Spinal cord (tissue), 10 donors: ENCODE results near the gene TMEM39B. TPM values are rescaled to one million over a fixed set of nuclear protein-coding genes. Genes with fewer than 3 reads are reported as not detected.
"Not testable (repeated sequence)": the region's sequence is repeated elsewhere in the genome, so short reads cannot be mapped to it uniquely, and the experiment has no call there.

Experiments used
- DNase-seq, 6 donors: peaks; one replicate each; pipeline versions ENCODE4 v3.0.0 to v3.0.0-alpha.2; 2013 to 2015; ENCODE audit warnings: low spot score in 6 of 6, low read depth in 4 of 6
- H3K27ac ChIP-seq: one replicate; pipeline ENCODE4 v1.5.1; 2013; ENCODE audit warnings: low read depth, low read length, control low read depth
- H3K27me3 ChIP-seq: one replicate; pipeline ENCODE4 v1.6.1; 2013; ENCODE audit warnings: low read length; ENCODE audit not compliant: control insufficient read depth, insufficient read depth
- H3K36me3 ChIP-seq: one replicate; pipeline ENCODE4 v1.6.1; 2013; ENCODE audit warnings: low read length; ENCODE audit not compliant: control insufficient read depth, insufficient read depth
- H3K4me1 ChIP-seq: one replicate; pipeline ENCODE4 v1.6.1; 2013; ENCODE audit warnings: low read length; ENCODE audit not compliant: control insufficient read depth, insufficient read depth
- H3K4me3 ChIP-seq: one replicate; pipeline ENCODE4 v1.5.1; 2013; ENCODE audit warnings: low read depth, low read length, control low read depth
- H3K9me3 ChIP-seq: one replicate; pipeline ENCODE4 v1.6.1; 2013; ENCODE audit warnings: low read length; ENCODE audit not compliant: control insufficient read depth, insufficient read depth
- WGBS: methylation state at CpG from one replicate; pipeline ENCODE4 v1.1.5; 2013; ENCODE audit warnings: missing lambda C conversion rate; ENCODE audit not compliant: insufficient coverage; 5-methylcytosine and 5-hydroxymethylcytosine counted together
- polyA plus RNA-seq, 2 donors: library from polyadenylated mRNA; unstranded; fragments of 120-200 nt; gene quantifications; one replicate each; pipeline ENCODE4 v1.2.1, GENCODE V29; 2013; ENCODE audit not compliant: insufficient read length in 2 of 2
- total RNA-seq, 2 donors: library from RNA; depleted of rRNA in 1 of 2; stranded (reverse); fragments of 120-200 nt in 1 of 2; fragments of >200 nt in 1 of 2; gene quantifications; one replicate each; pipeline versions ENCODE4 v1.2.3 to v1.2.4, GENCODE V29; 2013 to 2014
- donor health status: healthy.

TMEM39B gene
- total and polyA plus RNA-seq, 4 donors: 2.9 to 22.2 (median 12.6) TPM

DNA sequence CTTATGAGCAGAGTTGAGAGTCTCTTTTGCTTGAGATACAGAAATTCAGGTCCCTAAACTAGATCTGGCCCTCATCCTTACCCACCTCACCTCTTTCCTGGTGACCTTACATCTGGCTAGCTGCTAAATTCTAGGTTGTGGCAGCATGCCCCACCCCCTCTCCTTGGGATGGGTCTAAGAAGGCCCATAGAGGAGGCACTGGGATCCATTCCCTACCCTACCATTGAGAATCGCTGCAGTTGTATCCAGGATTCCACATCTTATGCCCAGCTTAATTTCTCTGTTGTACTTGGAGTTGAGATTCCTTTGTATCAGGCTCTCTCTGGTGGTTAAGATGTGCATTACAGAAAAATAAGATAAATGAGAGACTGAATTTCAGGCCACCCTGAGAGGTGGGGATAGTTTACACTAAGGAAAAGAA, 9.5 kb upstream of the TMEM39B start:
- Histone ChIP-seq H3K4me3 (no peak overlapping the region), H3K36me3 (peaks cover 22% of the 10 kb centered on the region), H3K27me3 (no peaks in the 10 kb centered on the region), H3K9me3 (no peaks in the 10 kb centered on the region), H3K27ac (peak overlapping the region; percentile 84), H3K4me1 (peaks cover 19% of the 10 kb centered on the region)
- no CpG with 5 or more reads among the region's 1 CpG for WGBS
- peak; percentile 58 to 96 (median 64) for DNase-seq

DNA sequence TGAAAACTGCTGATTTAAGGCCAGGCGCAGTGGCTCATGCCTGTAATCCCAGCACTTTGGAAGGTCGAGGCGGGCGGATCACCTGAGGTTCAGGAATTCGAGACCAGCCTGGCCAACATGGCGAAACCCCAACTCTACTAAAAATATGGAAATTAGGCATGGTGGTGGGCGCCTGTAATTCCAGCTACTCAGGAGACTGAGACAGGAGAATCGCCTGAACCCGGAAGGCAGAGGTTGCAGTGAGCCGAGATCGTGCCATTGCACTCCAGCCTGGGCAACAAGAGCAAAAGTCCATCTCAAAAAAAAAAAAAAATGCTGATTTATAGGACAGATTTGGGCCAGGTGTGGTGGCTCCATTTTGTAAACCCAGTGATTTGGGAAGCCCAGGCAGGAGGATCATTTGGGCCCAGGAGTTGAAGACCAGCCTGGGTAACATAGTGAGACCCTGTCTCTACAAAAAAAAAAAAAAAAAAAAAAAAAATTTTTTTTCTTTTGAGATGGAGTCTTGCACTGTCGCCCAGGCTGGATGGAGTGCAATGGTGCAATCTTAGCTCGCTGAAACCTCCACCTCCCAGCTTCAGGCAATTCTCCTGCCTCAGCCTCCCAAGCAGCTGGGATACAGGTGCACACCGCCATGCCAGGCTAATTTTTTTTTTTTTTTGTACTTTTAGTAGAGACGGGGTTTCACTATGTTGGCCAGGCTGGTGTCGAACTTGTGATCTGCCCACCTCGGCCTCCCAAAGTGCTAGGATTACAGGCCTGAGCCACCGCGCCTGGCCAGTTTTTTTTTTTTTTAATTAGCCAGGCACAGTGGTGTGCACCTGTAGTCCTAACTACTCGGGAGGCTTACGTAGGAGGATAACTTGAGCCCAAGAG, 6.9 kb upstream of the TMEM39B start:
- not testable (repeated sequence) for H3K27ac ChIP-seq, H3K27me3 ChIP-seq, H3K9me3 ChIP-seq, H3K36me3 ChIP-seq, DNase-seq, H3K4me3 ChIP-seq
- peaks cover 19% of the 10 kb centered on the region for H3K4me1 ChIP-seq
- 83% methylated on average over 8 of the region's 21 CpGs for WGBS

DNA sequence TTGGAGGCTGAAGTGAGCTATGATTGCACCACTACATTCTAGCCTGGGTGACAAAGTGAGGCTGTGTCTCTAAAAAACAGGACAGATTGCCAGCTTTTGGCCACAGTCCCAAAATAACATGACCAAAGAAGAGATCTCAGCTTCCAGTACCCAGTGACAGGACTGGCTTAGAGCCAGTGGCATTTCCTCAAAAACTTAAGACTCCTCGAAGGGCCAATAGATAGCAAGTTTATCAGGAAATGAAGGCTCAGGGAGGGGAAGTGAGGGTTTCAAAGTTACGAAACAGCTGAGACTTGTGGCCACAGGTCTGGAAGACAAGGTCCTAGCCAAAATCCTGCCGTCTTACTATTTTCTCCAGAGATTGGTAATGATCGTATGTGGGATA, 6.3 kb upstream of the TMEM39B start:
- Histone ChIP-seq H3K36me3 (peaks cover 6% of the 10 kb centered on the region), H3K9me3 (no peaks in the 10 kb centered on the region), H3K27ac (no peak overlapping the region), H3K27me3 (no peaks in the 10 kb centered on the region), H3K4me3 (no peak overlapping the region), H3K4me1 (peaks cover 19% of the 10 kb centered on the region)
- peak in 3 of 6 donors; percentile 10 to 78 (median 42) for DNase-seq
- WGBS: 10% methylated on average over 2 of the region's 4 CpGs

DNA sequence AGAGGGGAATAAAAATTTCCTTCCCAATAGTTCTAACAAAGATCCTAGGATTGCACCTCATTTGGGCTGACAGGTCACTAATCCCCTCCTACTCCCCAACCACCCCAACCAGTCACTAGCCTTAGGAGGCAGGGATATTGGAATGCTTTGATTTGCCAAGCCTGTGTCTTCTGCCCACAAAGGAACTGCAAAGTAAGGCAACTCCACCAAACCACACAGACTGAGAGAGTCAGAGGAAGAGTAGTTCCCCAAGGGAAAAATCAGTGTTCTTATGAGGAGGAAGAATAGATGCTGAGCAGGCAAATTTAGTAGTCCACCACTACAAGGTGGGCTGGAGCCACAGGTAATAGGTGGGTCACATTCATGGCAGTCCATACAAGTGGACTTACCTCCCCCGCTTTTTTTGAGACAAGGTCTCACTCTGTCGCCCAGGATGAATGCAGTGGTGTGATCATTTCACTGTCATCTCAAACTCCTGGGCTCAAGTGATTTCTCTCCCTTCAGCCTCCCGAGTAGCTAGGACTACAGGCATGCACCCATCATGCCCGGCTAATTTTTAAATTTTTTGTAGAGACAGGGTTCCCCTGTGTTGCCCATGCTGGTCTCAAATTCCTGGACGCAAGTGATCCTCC, 3.7 kb upstream of the TMEM39B start:
- Histone ChIP-seq H3K36me3 (no peaks in the 10 kb centered on the region), H3K27me3 (no peaks in the 10 kb centered on the region), H3K9me3 (no peaks in the 10 kb centered on the region), H3K4me1 (peaks cover 19% of the 10 kb centered on the region), H3K27ac (no peak overlapping the region), H3K4me3 (no peak overlapping the region)
- WGBS: 70% methylated on average over 2 of the region's 5 CpGs
- DNase-seq: no peak

DNA sequence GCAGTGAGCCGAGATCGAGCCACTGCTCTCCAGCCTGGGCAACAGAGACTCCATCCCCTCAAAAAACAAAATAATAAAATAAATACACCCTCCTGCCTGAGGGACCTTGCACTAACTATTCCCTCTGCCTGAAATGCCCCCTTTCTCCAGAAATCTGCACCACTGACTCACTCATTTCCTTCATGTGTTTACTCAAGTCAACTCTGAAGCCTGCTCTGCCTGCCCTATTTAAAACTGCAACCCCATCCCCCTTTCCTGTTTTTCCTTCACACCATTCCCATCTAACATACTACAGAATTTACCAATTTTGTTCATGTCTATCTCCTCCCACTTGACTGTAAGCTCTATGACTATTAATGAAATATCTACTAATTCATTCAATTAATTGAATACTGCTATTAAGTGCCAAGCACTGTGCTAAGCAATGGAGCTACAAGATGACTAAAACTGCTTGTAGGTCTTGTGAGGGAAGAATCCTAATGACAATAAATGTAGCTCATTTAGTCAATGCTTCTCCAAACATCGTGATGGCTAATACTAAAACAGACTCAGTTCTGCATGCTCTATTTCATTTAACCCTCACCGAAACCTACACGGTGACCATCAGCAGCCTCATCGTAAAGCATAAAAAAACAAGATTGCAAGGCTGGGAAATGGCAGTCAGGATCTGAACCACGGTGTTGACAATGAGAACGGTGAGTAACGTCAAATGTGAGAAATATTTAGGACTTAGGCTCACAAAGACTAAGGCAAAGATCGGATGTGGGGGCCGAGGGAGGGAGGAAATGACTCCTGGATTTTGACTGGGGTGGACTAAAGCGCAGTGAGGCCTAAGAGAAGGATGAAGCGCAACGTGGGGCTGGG, 749 bp upstream of the TMEM39B start:
- Histone ChIP-seq H3K36me3 (peaks cover 20% of the 10 kb centered on the region), H3K27ac (peak overlapping the region; percentile 99), H3K9me3 (no peaks in the 10 kb centered on the region), H3K4me1 (peaks cover 22% of the 10 kb centered on the region), H3K4me3 (peak overlapping the region; percentile 68), H3K27me3 (no peaks in the 10 kb centered on the region)
- 9% methylated on average over 10 of the region's 14 CpGs for WGBS
- peak in 4 of 6 donors; percentile 32 to 61 (median 50) for DNase-seq

DNA sequence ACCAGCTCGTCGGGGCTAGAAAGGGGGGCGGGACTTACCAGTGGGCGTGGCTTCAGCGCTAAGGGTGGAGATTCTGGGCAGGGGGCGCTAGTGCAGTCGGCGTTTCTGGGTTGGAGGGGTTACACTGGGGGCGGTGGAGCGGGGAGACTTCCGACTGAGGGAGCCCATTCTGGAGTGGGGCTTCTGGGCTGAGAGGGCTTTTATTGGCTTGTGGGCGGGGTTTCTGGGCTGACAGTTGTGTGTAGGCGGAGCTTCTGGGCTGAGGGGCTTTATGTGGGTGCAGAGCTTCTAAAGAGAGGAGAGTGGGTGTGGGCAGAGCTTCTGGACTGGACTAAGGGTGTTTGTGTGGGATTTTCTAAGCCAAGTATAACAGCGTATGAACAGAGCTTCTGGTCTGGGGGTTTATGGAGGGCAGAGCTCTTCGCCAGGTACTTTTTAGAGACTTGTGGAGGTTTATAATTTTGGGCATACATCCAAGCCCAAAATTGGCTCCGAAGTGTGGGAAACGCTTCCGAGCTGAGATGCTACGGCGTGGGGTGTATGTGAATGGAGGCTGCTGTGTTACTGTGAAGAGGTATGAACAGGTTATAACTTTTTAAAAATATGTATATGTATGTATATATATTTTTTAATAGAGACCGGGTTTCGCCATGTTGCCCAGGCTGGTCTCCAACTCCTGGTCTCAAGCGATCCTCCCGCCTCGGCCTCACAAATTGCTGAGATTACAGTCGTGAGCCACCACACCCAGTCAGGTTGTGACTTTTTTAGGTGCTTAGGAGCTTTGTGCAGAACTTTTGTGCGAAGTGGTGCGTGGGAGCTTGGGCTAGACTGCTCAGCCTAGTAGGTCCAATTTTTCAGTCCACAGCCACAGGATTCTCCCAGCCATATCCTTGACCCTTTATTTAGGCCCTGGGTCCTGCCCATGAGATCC, 825 bp downstream of the TMEM39B start:
- peak in 5 of 6 donors; percentile 88 to 99 (median 92) for DNase-seq
- H3K9me3 ChIP-seq: no peaks in the 10 kb centered on the region
- H3K36me3 ChIP-seq: peaks cover 35% of the 10 kb centered on the region
- H3K27me3 ChIP-seq: no peaks in the 10 kb centered on the region
- WGBS: 15% methylated on average over 17 of the region's 28 CpGs
- H3K27ac ChIP-seq: peak overlapping the region; percentile 99
- H3K4me3 ChIP-seq: peak overlapping the region; percentile 68
- peaks cover 20% of the 10 kb centered on the region for H3K4me1 ChIP-seq

DNA sequence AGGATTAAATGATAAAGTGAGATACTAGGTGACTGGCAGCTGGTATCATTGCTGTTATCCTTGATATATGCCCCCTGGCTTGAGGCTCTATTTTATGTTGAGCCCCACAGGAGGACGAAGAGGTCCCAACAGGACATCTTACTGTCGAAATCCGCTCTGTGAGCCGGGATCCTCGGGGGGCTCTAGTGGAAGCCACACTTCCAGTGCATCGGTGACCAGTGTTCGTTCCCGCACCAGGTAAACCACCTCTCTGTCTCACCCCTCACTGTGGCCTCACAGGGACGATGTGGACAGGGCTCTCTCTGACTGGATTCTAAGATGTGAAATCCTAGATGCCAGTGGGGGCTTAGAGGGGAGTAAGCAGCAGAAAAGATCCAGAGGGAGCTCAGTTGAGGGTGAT, 2.1 kb downstream of the TMEM39B start:
- DNase-seq: no peak
- no peaks in the 10 kb centered on the region for H3K9me3 ChIP-seq
- peaks cover 48% of the 10 kb centered on the region for H3K36me3 ChIP-seq
- H3K27ac ChIP-seq: no peak overlapping the region
- WGBS: 95% methylated on average over 7 of the region's 9 CpGs
- H3K4me3 ChIP-seq: no peak overlapping the region
- peaks cover 20% of the 10 kb centered on the region for H3K4me1 ChIP-seq
- H3K27me3 ChIP-seq: no peaks in the 10 kb centered on the region

DNA sequence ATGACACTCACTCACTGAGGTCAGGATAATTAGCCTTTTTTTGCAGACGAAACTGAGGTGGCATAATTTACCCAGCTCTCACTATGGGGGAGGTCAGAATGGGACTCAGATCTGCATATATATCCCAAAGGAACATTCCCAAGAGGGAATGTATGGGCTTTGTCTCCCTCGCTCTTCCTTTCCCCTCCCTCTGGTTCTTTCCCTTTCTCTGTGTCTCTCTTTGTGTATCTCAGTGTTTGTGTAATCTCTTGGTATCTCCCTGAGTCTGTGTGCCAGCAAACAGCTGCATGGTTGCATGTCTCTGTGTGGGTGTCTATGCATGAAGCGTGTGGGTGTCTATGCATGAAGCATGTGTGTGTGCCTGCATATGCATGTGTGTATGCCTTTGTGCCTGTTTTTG, 4.7 kb downstream of the TMEM39B start:
- Histone ChIP-seq H3K27ac (no peak overlapping the region), H3K27me3 (no peaks in the 10 kb centered on the region), H3K4me3 (no peak overlapping the region), H3K36me3 (peaks cover 59% of the 10 kb centered on the region), H3K4me1 (peaks cover 15% of the 10 kb centered on the region), H3K9me3 (no peaks in the 10 kb centered on the region)
- 92% methylated on average over 1 of the region's 3 CpGs for WGBS
- no peak for DNase-seq
